Right hindlimb (tissue), 1 donor: ENCODE measurements around the gene APOBEC3G.

ENCODE experiments used
- DNase-seq: peaks from one replicate; pipeline ENCODE4 v3.0.0-alpha.2; 2018

Gene APOBEC3G

GRCh38 chr22:39092111-39092862, 15.2 kb downstream of the APOBEC3G start:
- no peak for DNase-seq

GRCh38 chr22:39094717-39095389, 17.8 kb downstream of the APOBEC3G start:
- no peak for DNase-seq

GRCh38 chr22:39095971-39096370, 18.9 kb downstream of the APOBEC3G start:
- DNase-seq, result no peak

GRCh38 chr22:39097098-39098020, 20.3 kb downstream of the APOBEC3G start, which contains the start of gene APOBEC3H:
TSS of gene APOBEC3H (plus strand) at chr22:39097244. CDS start at chr22:39100279, 3,035 bp downstream.
- no peak for DNase-seq

GRCh38 chr22:39098026-39098425, 21.0 kb downstream of the APOBEC3G start:
- DNase-seq, result no peak

GRCh38 chr22:39098576-39098975, 21.5 kb downstream of the APOBEC3G start:
- no peak for DNase-seq

GRCh38 chr22:39101226-39101625, 24.2 kb downstream of the APOBEC3G start:
- no peak for DNase-seq

- DNase-seq, result no peak
These were observed 26.4 kb downstream of the APOBEC3G start for GRCh38 chr22:39103431-39103830.

- no peak for DNase-seq
These were observed 29.3 kb downstream of the APOBEC3G start for GRCh38 chr22:39106326-39106725.

- DNase-seq, result no peak
These were observed 31.4 kb downstream of the APOBEC3G start for GRCh38 chr22:39108487-39108886.

- no peak for DNase-seq
These were observed 32.3 kb downstream of the APOBEC3G start for GRCh38 chr22:39109361-39109760.

- no peak for DNase-seq
These were observed 33.8 kb downstream of the APOBEC3G start for GRCh38 chr22:39110631-39111561.

- DNase-seq, result no peak
These were observed 37.0 kb downstream of the APOBEC3G start for GRCh38 chr22:39114112-39114511.

- DNase-seq, result no peak
These were observed 38.5 kb downstream of the APOBEC3G start for GRCh38 chr22:39115570-39115969.

GRCh38 chr22:39115977-39116621, 39.0 kb downstream of the APOBEC3G start:
- no peak for DNase-seq

- DNase-seq, result no peak
These were observed 40.6 kb downstream of the APOBEC3G start for GRCh38 chr22:39117585-39118191.

GRCh38 chr22:39120983-39121382, 43.9 kb downstream of the APOBEC3G start:
- no peak for DNase-seq

- no peak for DNase-seq
These were observed 45.8 kb downstream of the APOBEC3G start for GRCh38 chr22:39122772-39123470.

- DNase-seq, result no peak
These were observed 46.9 kb downstream of the APOBEC3G start for GRCh38 chr22:39123751-39124581.
